ENCODE measurements around the gene MUC5AC. TPM values are rescaled to one million over a fixed set of nuclear protein-coding genes. Genes with fewer than 3 reads are reported as not detected.

MUC5AC gene
- total and polyA plus RNA-seq, 5 experiments from 2014 or later, result not detected

DNA sequence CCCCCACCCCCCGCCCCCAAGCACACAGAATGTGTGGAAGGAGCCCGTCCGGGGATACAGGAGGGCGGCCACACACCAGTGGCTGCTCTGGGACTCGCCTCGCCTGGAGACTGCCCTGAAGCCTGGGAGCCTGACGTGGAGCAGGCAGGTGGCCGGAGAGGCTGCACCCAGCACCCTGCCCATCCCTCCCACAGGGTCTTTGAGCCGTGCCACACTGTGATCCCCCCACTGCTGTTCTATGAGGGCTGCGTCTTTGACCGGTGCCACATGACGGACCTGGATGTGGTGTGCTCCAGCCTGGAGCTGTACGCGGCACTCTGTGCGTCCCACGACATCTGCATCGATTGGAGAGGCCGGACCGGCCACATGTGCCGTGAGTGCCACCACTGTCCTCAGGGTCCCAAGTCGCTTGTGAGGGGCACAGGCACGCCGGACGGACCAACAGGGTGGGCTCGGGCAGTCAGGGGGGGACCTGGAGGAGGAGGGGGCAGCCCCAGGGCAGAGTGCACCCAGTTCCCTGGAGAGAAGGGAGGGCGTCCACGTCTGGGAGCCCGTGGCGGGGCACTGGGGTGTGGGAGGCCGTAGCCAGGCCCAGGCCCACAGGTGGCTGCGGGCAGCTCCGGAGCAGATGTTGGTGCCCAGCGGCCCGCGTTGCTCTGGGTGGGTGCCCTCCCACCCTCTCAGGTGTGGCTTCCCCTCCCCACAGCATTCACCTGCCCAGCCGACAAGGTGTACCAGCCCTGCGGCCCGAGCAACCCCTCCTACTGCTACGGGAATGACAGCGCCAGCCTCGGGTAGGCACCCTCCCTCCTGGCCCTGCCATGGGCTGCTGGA, 38.1 kb downstream of the MUC5AC start:
- peak in 2 of 10 donors; percentile 10 to 50 for DNase-seq
- POLR2A ChIA-PET, result no interaction called here

DNA sequence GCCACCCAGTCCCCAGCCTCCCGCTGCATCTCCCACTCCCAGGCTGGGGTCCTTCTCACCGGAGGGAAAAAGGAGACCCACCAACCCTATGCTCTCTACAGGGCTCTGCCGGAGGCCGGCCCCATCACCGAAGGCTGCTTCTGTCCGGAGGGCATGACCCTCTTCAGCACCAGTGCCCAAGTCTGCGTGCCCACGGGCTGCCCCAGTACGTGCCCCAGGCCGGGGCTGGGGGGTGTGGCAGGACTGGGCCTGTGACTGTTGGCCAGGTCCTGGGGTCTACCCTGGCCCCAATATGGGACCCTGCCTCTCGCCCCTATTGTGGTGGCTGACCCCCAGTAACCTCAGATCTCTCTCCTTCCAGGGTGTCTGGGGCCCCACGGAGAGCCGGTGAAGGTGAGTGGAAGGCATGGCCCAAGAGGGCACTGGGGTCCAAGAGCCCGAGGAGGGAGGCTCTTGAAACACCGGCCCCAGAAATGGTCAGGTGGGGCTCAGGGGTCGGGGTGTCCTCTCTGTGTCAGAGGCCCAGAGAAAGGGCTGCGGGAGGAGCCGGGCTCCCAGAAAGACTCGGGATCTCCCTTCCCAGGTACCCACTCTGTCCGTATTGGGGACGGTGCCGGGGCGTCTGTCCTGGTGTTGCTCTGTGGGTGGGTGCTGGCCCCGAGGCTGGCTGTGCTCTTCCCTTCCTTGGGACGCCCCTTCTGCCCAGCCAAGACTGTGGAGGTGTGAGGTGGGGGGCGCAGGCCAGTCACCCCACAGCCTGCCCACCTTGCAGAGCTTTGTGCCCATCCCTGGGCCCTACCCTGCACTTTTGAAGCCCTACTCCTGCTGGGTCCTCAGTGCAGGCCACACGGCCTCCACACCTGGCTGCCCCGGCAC, 39.0 kb downstream of the MUC5AC start:
- DNase-seq, result peak in 2 of 10 donors; percentile 15 to 59
- Mint-ChIP-seq H3K9me3 (no peaks in the 10 kb centered on the region), H3K4me3 (no peak overlapping the region), H3K27me3 (peaks cover 0 to 10% (median 7%) of the 10 kb centered on the region in 5 donors), H3K36me3 (no peaks in the 10 kb centered on the region), H3K27ac (no peak overlapping the region), H3K4me1 (no peaks in the 10 kb centered on the region)
- POLR2A ChIA-PET, result no interaction called here
- ATAC-seq, result no peak

More for the DNA sequence above, 38.1 kb downstream of the MUC5AC start:
- Mint-ChIP-seq H3K27ac (no peak overlapping the region), H3K4me1 (no peaks in the 10 kb centered on the region), H3K4me3 (no peak overlapping the region), H3K36me3 (no peaks in the 10 kb centered on the region), H3K9me3 (no peaks in the 10 kb centered on the region), H3K27me3 (peaks cover 0 to 10% (median 7%) of the 10 kb centered on the region in 5 donors)
- no peak for ATAC-seq

DNA sequence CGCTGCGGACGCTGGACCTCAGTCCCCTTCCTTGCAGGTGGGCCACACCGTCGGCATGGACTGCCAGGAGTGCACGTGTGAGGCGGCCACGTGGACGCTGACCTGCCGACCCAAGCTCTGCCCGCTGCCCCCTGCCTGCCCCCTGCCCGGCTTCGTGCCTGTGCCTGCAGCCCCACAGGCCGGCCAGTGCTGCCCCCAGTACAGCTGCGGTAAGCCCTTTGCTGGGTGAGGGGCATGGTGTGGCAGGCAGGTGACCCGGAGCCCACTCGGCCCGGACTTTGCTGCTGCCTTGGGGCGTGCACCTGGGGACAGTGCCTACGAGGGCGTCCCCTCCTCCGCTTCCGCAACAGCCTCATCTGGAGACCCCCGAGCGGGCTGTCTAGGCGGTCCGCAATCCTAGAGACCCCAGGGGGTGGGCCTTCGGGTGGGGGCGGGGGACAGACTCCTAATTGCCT, 39.7 kb downstream of the MUC5AC start:
- ATAC-seq (no peak), DNase-seq (peak in 2 of 10 donors; percentile 16 to 57)
- Mint-ChIP-seq H3K36me3 (no peaks in the 10 kb centered on the region), H3K9me3 (no peaks in the 10 kb centered on the region), H3K4me3 (no peak overlapping the region), H3K27ac (no peak overlapping the region), H3K27me3 (peaks cover 0 to 7% (median 5%) of the 10 kb centered on the region in 5 donors), H3K4me1 (no peaks in the 10 kb centered on the region)
- POLR2A ChIA-PET, result no interaction called here

DNA sequence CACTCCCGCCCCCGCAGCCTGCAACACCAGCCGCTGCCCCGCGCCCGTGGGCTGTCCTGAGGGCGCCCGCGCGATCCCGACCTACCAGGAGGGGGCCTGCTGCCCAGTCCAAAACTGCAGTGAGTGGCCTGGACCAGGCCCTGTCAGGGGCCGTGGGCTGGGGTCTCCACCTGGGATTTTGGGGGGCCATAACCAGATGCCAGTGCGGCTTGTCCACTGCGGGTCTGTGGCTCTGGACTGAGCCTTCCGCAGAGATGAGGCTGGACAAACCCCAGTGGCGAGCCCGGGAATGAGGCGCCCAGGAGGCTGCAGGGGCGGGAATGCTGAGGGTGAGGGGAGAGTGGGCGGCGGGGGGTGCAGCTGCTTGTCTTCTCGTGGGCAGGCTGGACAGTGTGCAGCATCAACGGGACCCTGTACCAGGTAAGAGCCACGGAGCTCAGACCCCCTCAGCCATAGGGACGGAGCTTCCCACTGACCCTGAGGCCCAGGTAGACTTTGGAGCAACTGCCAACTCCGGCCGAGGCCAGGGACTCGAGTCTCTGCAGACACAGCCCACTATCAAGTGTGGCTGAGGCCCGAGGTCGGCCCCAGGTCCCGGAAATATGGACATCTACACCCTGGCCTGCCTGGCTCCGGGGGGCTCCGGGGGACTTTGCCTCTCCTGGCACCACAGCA, 40.3 kb downstream of the MUC5AC start:
- POLR2A ChIA-PET, result no interaction called here
- Mint-ChIP-seq H3K27ac (no peak overlapping the region), H3K4me1 (no peaks in the 10 kb centered on the region), H3K4me3 (no peak overlapping the region), H3K27me3 (peaks cover 0 to 7% (median 3%) of the 10 kb centered on the region in 5 donors), H3K36me3 (no peaks in the 10 kb centered on the region), H3K9me3 (no peaks in the 10 kb centered on the region)
- peak in 2 of 10 donors; percentile 17 to 50 for DNase-seq
- ATAC-seq, result no peak

DNA sequence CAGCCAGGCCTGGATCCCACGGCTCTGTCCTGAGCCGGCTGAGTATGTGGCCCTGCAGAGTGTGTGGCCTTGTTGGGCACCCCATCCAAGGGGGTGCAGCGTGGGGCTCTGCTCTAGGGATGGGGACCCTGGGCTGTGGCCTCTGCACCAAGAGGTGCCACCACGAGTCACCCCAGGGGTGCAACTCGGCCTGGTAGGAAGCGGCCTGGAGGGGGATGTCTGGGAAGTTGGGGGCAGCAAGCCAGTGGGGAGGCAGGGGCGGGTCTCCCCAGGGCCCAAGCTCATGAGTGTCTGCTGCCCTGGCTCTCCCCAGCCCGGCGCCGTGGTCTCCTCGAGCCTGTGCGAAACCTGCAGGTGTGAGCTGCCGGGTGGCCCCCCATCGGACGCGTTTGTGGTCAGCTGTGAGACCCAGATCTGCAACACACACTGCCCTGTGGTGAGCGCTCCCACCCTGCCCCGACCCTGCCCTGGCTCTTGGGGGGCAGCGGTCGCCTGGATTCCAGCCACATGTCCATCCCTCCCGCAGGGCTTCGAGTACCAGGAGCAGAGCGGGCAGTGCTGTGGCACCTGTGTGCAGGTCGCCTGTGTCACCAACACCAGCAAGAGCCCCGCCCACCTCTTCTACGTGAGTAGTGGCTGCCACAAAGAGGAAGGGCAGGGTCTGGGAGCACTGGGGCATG, 40.9 kb downstream of the MUC5AC start:
- Mint-ChIP-seq H3K4me3 (no peak overlapping the region), H3K9me3 (no peaks in the 10 kb centered on the region), H3K36me3 (no peaks in the 10 kb centered on the region), H3K27ac (no peak overlapping the region), H3K27me3 (peaks cover 0 to 7% (median 3%) of the 10 kb centered on the region in 5 donors), H3K4me1 (no peaks in the 10 kb centered on the region)
- POLR2A ChIA-PET, result no interaction called here
- DNase-seq (peak in 2 of 10 donors; percentile 1 to 38), ATAC-seq (no peak)

DNA sequence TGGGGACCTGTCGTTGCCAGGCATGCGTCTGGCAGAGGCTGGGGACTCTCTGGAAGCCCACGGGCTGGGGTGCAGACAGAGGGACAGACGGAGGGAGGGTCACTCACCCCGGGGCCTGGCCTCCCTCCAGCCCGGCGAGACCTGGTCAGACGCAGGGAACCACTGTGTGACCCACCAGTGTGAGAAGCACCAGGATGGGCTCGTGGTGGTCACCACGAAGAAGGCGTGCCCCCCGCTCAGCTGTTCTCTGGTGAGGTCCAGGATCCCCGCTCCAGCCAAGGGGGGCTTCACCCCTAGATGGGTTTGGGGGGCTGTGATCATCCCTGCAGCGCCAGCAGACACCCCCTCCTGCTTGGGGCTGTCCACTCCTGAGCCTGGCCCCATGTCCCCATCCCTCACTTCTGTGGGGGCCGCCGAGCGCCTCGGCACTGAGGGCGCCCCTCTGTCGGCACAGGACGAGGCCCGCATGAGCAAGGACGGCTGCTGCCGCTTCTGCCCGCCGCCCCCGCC, 41.5 kb downstream of the MUC5AC start:
- POLR2A ChIA-PET, result no interaction called here
- H3K4me1 Mint-ChIP-seq, result no peaks in the 10 kb centered on the region
- no peaks in the 10 kb centered on the region for H3K36me3 Mint-ChIP-seq
- ATAC-seq (no peak), DNase-seq (peak in 2 of 10 donors; percentile 3 to 52)
- peaks cover 0 to 7% (median 3%) of the 10 kb centered on the region in 5 donors for H3K27me3 Mint-ChIP-seq
- H3K27ac Mint-ChIP-seq, result no peak overlapping the region
- H3K4me3 Mint-ChIP-seq, result no peak overlapping the region
- H3K9me3 Mint-ChIP-seq, result no peaks in the 10 kb centered on the region

DNA sequence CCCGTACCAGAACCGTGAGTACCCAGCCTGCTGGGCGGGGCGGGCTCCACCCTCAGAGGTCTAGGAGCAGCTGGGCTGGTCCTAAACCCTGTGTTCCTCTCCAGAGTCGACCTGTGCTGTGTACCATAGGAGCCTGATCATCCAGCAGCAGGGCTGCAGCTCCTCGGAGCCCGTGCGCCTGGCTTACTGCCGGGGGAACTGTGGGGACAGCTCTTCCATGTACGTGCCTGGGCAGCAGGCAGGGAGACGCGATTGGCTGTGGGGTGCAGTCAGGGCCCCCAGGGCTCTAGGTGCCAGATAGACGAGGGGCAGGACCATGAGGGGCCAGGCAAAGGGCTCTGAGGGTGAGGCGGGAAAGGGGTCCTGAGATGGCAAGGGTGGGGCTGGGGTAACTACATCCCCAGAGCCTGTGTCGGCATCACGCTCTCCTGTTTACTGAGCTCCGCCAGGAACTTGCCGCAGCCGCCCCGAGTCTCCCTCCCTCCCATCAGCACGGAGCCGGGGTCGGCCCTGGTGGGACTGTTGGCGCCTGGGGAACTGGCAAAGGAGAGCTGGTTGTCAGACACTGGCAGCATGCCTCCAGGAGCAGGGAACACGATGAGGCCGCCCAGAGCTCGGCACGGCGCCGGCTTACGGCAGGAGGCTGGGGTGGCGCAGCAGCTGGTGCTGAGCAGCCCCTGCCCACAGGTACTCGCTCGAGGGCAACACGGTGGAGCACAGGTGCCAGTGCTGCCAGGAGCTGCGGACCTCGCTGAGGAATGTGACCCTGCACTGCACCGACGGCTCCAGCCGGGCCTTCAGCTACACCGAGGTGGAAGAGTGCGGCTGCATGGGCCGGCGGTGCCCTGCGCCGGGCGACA, 42.2 kb downstream of the MUC5AC start:
- POLR2A ChIA-PET, result no interaction called here
- Mint-ChIP-seq H3K4me3 (no peak overlapping the region), H3K4me1 (no peaks in the 10 kb centered on the region), H3K27ac (no peak overlapping the region), H3K9me3 (no peaks in the 10 kb centered on the region), H3K27me3 (peaks cover 0 to 7% (median 3%) of the 10 kb centered on the region in 5 donors), H3K36me3 (no peaks in the 10 kb centered on the region)
- ATAC-seq (no peak), DNase-seq (peak in 2 of 10 donors; percentile 2 to 52)

DNA sequence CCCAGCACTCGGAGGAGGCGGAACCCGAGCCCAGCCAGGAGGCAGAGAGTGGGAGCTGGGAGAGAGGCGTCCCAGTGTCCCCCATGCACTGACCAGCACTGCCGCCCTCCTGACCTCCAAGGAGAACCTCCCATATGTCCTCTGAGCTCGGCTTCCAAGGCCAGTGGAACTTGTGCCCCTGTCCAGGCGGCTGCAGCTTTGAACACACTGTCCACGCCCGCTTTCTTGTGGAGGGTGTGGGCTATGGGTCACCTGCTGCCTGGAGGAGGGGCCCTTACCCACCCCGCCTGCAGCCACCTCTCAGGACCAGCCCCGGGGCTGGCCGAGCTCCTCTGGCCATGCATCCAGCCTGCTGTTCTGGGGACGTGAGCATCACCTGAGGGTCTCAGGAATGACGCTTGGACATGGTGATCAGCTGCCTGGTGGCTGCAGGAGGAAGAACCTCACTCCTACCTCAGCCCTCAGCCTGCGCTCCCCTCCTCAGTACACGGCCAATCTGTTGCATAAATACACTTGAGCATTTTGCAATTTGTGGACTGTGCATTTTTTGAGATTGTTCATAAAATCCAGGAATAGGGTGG, 42.9 kb downstream of the MUC5AC start:
- Mint-ChIP-seq H3K9me3 (no peaks in the 10 kb centered on the region), H3K36me3 (no peaks in the 10 kb centered on the region), H3K27ac (no peak overlapping the region), H3K27me3 (peaks cover 0 to 7% (median 3%) of the 10 kb centered on the region in 5 donors), H3K4me1 (no peaks in the 10 kb centered on the region), H3K4me3 (no peak overlapping the region)
- peak in 1 of 10 donors; percentile 3 for DNase-seq
- POLR2A ChIA-PET, result no interaction called here
- no peak for ATAC-seq

DNA sequence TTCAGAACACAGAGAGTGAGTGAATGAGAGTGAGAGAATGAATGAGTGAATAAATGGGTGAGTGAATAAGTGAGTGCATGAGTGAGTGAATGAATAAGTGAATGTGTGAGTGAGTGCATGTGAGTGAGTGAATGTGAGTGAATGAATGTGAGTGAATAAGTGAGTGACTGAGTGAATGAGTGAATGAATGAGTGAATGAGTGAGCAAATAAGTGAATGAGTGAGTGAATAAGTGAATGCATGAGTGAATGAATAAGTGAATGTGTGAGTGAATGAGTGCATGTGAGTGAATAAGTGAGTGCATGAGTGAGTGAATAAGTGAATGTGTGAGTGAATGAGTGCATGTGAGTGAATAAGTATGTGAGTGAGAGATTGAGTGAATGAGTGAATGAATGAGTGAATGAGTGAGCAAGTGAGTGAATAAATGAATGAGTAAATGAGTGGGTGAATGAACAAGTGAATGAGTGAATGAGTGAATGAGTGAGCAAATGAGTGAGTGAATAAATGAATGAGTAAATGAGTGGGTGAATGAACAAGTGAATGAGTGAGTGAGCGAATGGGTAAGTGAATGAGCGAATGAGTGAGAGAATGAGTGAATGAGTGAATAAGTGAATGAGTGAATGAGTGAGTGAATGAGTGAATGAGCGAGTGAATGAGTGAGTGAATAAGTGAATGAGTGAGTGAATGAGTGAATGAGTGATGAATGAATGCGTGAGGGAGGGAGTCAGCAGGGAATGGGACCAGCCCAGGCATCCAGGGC, 43.8 kb downstream of the MUC5AC start:
- no peak overlapping the region for H3K27ac Mint-ChIP-seq
- no peak overlapping the region for H3K4me3 Mint-ChIP-seq
- no peaks in the 10 kb centered on the region for H3K9me3 Mint-ChIP-seq
- H3K4me1 Mint-ChIP-seq, result no peaks in the 10 kb centered on the region
- peaks cover 0 to 5% (median 1%) of the 10 kb centered on the region in 5 donors for H3K27me3 Mint-ChIP-seq
- POLR2A ChIA-PET, result no interaction called here
- DNase-seq (no peak), ATAC-seq (no peak)
- no peaks in the 10 kb centered on the region for H3K36me3 Mint-ChIP-seq

DNA sequence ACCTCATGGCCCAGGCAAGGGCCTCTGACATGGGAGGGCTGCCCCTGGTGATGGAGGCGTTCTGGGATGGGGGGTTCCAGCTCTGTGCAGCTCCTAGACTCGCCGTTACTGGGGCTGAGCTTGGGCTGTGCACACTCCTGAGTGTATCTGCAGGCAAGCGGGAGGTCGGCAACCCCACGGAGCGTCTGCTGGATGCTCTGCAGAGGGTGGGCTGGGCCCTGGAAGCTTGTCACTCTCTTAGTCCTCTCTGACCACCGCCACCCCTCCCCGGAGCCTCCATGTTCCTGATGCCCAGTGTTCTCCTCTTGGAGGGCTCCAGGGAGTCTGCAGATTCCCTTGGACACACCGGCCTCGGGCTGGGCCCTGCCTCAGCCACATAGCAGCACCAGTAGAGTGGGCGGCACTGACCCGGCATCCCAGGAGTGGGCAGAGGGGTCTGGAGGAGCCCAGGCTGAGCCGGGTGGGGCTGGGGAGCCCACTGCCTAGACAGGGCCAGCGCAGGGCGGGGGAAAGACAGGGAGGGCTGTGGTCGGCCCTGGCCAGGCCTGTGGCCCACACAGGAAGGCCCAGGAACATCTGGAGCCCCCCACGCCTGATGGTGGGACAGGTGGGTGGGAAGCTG, 44.5 kb downstream of the MUC5AC start:
- no peak overlapping the region for H3K27ac Mint-ChIP-seq
- POLR2A ChIA-PET, result no interaction called here
- ATAC-seq (peak; percentile 17 to 58), DNase-seq (peak in 2 of 10 donors; percentile 7 to 62)
- no peaks in the 10 kb centered on the region for H3K4me1 Mint-ChIP-seq
- no peak overlapping the region for H3K4me3 Mint-ChIP-seq
- H3K27me3 Mint-ChIP-seq, result peaks cover 0 to 5% (median 0%) of the 10 kb centered on the region in 5 donors
- H3K9me3 Mint-ChIP-seq, result no peaks in the 10 kb centered on the region
- no peaks in the 10 kb centered on the region for H3K36me3 Mint-ChIP-seq

Measured in naive thymus-derived CD8-positive, alpha-beta T cell (primary cell).